GM12878 (cell line): ENCODE results near the gene AOAH. TPM values are rescaled to one million over a fixed set of nuclear protein-coding genes. Genes with fewer than 3 reads are reported as not detected.

ENCODE experiments used
- ATAC-seq: fragments of 200-7000 bp; cut with Tn5 transposase; 3 replicates; pipeline ENCODE4 v1.9.1; 2020; ENCODE audit warnings: mild to moderate bottlenecking, moderate library complexity
- BruUV-seq: library from RNA; stranded (reverse); fragments of 400-500 nt; replicated peaks from 2 replicates; lab custom pipeline; 2021; lab: Mats Ljungman, UMichigan
- CTCF ChIA-PET: fragments of 300-600 bp; sonication (Branson Sonifier 250); formaldehyde crosslinking; extraction: SDS; loops from one replicate; lab custom pipeline; 2021; ENCODE audit warnings: inconsistent platforms; lab: Yijun Ruan, JAX
- POLR2A ChIA-PET: fragments of 350-600 bp; formaldehyde crosslinking; extraction: SDS; loops from one replicate; lab custom pipeline; 2021; ENCODE audit warnings: inconsistent platforms; lab: Charles Lee
- RAD21 ChIA-PET: fragments of 300-600 bp; sonication (Branson Sonifier 250); formaldehyde crosslinking; loops from one replicate; lab custom pipeline; 2023; ENCODE audit warnings: antibody characterized with exemption; ENCODE audit not compliant: unreplicated experiment; lab: Charles Lee
- SMC1A ChIA-PET: fragments of 300-600 bp; sonication (Branson Sonifier 250); formaldehyde crosslinking; loops from one replicate; lab custom pipeline; 2023; ENCODE audit not compliant: unreplicated experiment, uncharacterized antibody; lab: Charles Lee
- DNase-seq: peaks from one replicate; pipeline ENCODE4 v3.0.0-alpha.2; 2011; ENCODE audit warnings: low read depth, low spot score
- FAIRE-seq: peaks from 3 replicates; lab custom pipeline; 2011; peaks lifted over from hg19 to GRCh38; lab: Jason Lieb, UNC
- H2AFZ ChIP-seq: 2 replicates; pipeline ENCODE4 v1.6.0; 2011; ENCODE audit warnings: low read depth, low read length, control low read depth; ENCODE audit not compliant: control insufficient read depth
- H3K27ac ChIP-seq: 2 replicates; pipeline ENCODE4 v1.5.1; 2011; ENCODE audit warnings: control low read depth; ENCODE audit not compliant: control insufficient read depth, insufficient read depth
- H3K27me3 ChIP-seq, 2 experiments: replicated peaks in 1 of 2; 2 replicates each; pipeline versions ENCODE4 v1.6.0 to v1.6.1; 2011; ENCODE audit warnings: low read length in 1 of 2; ENCODE audit not compliant: control insufficient read depth in 2 of 2, insufficient read depth in 2 of 2
- H3K36me3 ChIP-seq, 2 experiments: 2 replicates each; pipeline ENCODE4 v1.5.1; 2011; ENCODE audit warnings: low read length in 1 of 2; ENCODE audit not compliant: control insufficient read depth in 2 of 2, insufficient read depth in 2 of 2
- H3K4me1 ChIP-seq: 2 replicates; pipeline ENCODE4 v1.6.1; 2011; ENCODE audit warnings: mild to moderate bottlenecking, low read length, moderate library complexity, mixed read lengths; ENCODE audit not compliant: control insufficient read depth, insufficient read depth
- H3K4me2 ChIP-seq: 2 replicates; pipeline ENCODE4 v1.6.0; 2011; ENCODE audit warnings: control low read depth; ENCODE audit not compliant: control insufficient read depth, insufficient read depth
- H3K4me3 ChIP-seq: fragments of 200-600 bp; sonication (generic); 2 replicates; pipeline ENCODE4 v1.5.1; 2016
- H3K79me2 ChIP-seq: 2 replicates; pipeline ENCODE4 v1.6.0; 2011; ENCODE audit warnings: low read length; ENCODE audit not compliant: control insufficient read depth, insufficient read depth
- H3K9ac ChIP-seq: 2 replicates; pipeline ENCODE4 v1.8.0; 2011; ENCODE audit warnings: low read length, control low read depth, mixed read lengths; ENCODE audit not compliant: control insufficient read depth, insufficient read depth
- H3K9me3 ChIP-seq: replicated peaks from 3 replicates; pipeline ENCODE4 v1.5.1; 2011; ENCODE audit warnings: mild to moderate bottlenecking, low read length; ENCODE audit not compliant: control insufficient read depth, insufficient read depth
- H4K20me1 ChIP-seq: 2 replicates; pipeline ENCODE4 v1.6.0; 2011; ENCODE audit not compliant: control insufficient read depth, insufficient read depth
- CREM ChIP-seq: IDR thresholded peaks from 2 replicates; pipeline ENCODE4 v1.6.1; 2014; ENCODE audit warnings: antibody characterized with exemption, low read depth
- DPF2 ChIP-seq: fragments of 450-650 bp; IDR thresholded peaks from 2 replicates; pipeline ENCODE4 v1.6.1; 2017; ENCODE audit warnings: mild to moderate bottlenecking
- EED ChIP-seq: sonication (generic); IDR thresholded peaks from 2 replicates; pipeline ENCODE4 v1.6.1; 2016; ENCODE audit warnings: antibody characterized with exemption, low read depth
- ESRRA ChIP-seq: IDR thresholded peaks from 2 replicates; pipeline ENCODE4 v1.6.1; 2012; ENCODE audit warnings: mild to moderate bottlenecking, low read length, improper control_type of control experiment
- ETV6 ChIP-seq, 2 experiments: fragments of 450-650 bp in 1 of 2; IDR thresholded peaks in 1 of 2; conservative IDR thresholded peaks in 1 of 2; 2 replicates each; pipeline ENCODE4 v1.6.1; 2014; ENCODE audit warnings: antibody characterized with exemption in 1 of 2, borderline replicate concordance in 1 of 2, low read depth in 1 of 2, mild to moderate bottlenecking in 1 of 2, moderate library complexity in 1 of 2
- IKZF2 ChIP-seq, 2 experiments: fragments of 450-650 bp; IDR thresholded peaks; 2 replicates each; pipeline ENCODE4 v1.6.1; 2017; ENCODE audit warnings: mild to moderate bottlenecking in 2 of 2, moderate library complexity in 2 of 2
- JUNB ChIP-seq: IDR thresholded peaks from 2 replicates; pipeline ENCODE4 v1.6.1; 2016; ENCODE audit warnings: antibody characterized with exemption, mild to moderate bottlenecking
- NFIC ChIP-seq: IDR thresholded peaks from 2 replicates; pipeline ENCODE4 v1.6.1; 2012; ENCODE audit warnings: low read depth, mild to moderate bottlenecking, inconsistent platforms, low read length, moderate library complexity
- PAX8 ChIP-seq: fragments of 450-650 bp; IDR thresholded peaks from 2 replicates; pipeline ENCODE4 v1.6.1; 2017; ENCODE audit warnings: mild to moderate bottlenecking, moderate library complexity
- RCOR1 ChIP-seq: conservative IDR thresholded peaks from 2 replicates; pipeline ENCODE4 v1.6.1; 2012; ENCODE audit warnings: low read depth, low read length, improper control_type of control experiment
- RUNX3 ChIP-seq: IDR thresholded peaks from 2 replicates; pipeline ENCODE4 v1.6.1; 2012; ENCODE audit warnings: low read length, inconsistent platforms
- ZBED1 ChIP-seq: IDR thresholded peaks from 2 replicates; pipeline ENCODE4 v1.6.1; 2016; ENCODE audit warnings: borderline replicate concordance
- WGBS: methylation state at CpG from one replicate; pipeline ENCODE4 v1.1.6; 2016; ENCODE audit warnings: low lambda C conversion rate; ENCODE audit not compliant: insufficient replicate concordance, insufficient coverage; ENCODE audit errors: missing lambda C conversion rate; 5-methylcytosine and 5-hydroxymethylcytosine counted together
- in situ Hi-C: fragments of 300-500 bp; cut with MboI; formaldehyde crosslinking; loops from 9 replicates; pipeline ENCODE4 v1.14.3; 2018; ENCODE audit warnings: mixed read lengths
- intact Hi-C: fragments of 100-400 bp; cut with micrococcal nuclease; formaldehyde crosslinking; loops from one replicate; pipeline ENCODE4 v1.14.2; 2022; ENCODE audit not compliant: unreplicated experiment
- polyA plus RNA-seq, 11 experiments: library from polyadenylated mRNA; depleted of rRNA in 4 of 11; unstranded in 6 of 11; stranded (reverse) in 5 of 11; fragments of >200 nt; fragmentation: Nextera tagmentation in 4 of 11; fragmentation: Illumina TruSeq in 1 of 11; extraction: Ambion mirVana in 4 of 11; extraction: Trizol in 1 of 11; gene quantifications; 1 replicate in 1 of 11; 2 replicates in 10 of 11; pipeline versions ENCODE4 v1.2.1 to v1.2.3, GENCODE V29; 2011 to 2016; ENCODE audit warnings: inconsistent platforms in 2 of 11, missing spikeins in 2 of 11, low read depth in 1 of 11
- total RNA-seq, 4 experiments: library from RNA; depleted of rRNA in 3 of 4; stranded (reverse); fragments of >200 nt in 3 of 4; fragmentation: Illumina TruSeq in 1 of 4; extraction: Trizol in 1 of 4; gene quantifications; 2 replicates each; pipeline versions ENCODE4 v1.2.1 to v1.2.3, GENCODE V29; 2013 to 2021

Gene AOAH
- total and polyA plus RNA-seq, 10 of the 15 experiments (the other 5 are each of a cell fraction or from before 2014, with no cell fraction given), result 0.32 to 2.8 (median 1.4) TPM

DNA sequence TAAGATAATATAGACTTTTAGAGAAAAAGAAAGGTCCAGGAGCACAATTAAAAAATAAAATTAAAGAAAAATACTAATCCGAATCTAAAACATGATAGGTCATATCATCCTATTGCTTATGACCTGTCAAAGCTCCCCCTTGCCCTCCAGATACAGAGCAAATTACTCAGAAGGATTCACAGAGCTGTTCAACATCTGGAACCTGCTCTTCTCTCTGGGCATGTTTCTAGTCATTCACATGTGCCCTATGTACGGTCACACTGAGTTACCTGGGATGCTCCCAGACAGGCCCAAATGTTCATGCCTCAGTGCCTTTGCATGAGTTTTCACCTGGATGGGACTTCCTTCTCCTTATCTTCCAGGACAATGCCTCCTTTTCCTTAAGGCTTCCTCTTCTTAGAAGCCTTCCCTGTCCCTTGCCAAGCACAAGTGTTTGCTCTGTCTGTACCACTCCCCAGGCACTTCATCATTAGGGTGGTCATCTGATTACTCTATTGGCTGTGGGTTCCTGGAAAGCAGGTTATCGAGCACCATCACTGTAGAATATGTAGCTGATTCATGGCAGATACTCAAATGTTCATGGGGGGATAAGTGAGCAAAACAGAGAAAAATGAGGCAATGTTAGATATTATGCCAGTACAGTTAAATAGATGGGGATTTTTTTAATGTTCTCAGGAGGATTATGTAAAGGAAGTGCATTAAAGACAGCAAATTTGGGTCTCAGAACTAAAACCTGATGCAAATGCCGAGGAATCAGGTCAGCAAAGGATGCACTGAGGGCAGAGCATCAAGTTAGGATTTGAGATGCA is 12.0 kb upstream of the AOAH start:
- ATAC-seq (peak; percentile 71), FAIRE-seq (no peak), DNase-seq (peak; percentile 50)
- ChIA-PET SMC1A (interaction anchor here (1.2 to 3.0 kb wide), 3 partner anchors 11 to 52 kb away, joined by 3 to 9 read pairs (median 7); no protein-coding TSS in a partner anchor), POLR2A (no interaction called here), RAD21 (interaction anchor here (1.1 kb wide), 1 partner anchor 446 kb away, joined by 3 read pairs; no protein-coding TSS in a partner anchor), CTCF (interaction anchor here (0.6 to 1.4 kb wide), 6 partner anchors 10 to 458 kb away, joined by 3 to 5 read pairs (median 3); no protein-coding TSS in a partner anchor)
- intact Hi-C loops (loop anchor here (5.0 kb wide), 1 partner anchor 216 kb away; no protein-coding TSS in a partner anchor), in situ Hi-C loops (no loop called here)
- Histone ChIP-seq H3K4me1 (peaks cover 11% of the 10 kb centered on the region), H3K4me3 (no peak overlapping the region), H4K20me1 (no peaks in the 10 kb centered on the region), H3K36me3 (no peaks in the 10 kb centered on the region), H3K4me2 (peak overlapping the region; percentile 31), H3K9me3 (peaks cover 2% of the 10 kb centered on the region; the same call in 2 of the 3 replicates), H3K27me3 (no peaks in the 10 kb centered on the region), H3K9ac (no peak overlapping the region), H3K27ac (no peak overlapping the region), H2AFZ (no peak overlapping the region), H3K79me2 (no peaks in the 10 kb centered on the region)
- no TSS peak for BruUV-seq
- WGBS, result 25% methylated on average over 4 of the region's 4 CpGs
- TF ChIP-seq ETV6 (conservative IDR thresholded peaks at IDR 0.05 in 1 of 2, IDR thresholded peaks at IDR 0.05 in 1 of 2; ENCODE audit: borderline replicate concordance in 1 of 2, low read depth in 1 of 2) (peak in 1 of 2 experiments; percentile 88; a peak in 1 of 4 replicates), CREM (0 out of 2 replicates have a peak, but pooled peaks have one; percentile 20), PAX8 (no peak), IKZF2 (IDR thresholded peaks at IDR 0.05) (peak; percentile 23 to 50; a peak in 1 of 4 replicates), RUNX3 (0 out of 2 replicates have a peak, but pooled peaks have one; percentile 14), ZBED1 (no peak), EED (peak; percentile 50; the same call in 1 of the 2 replicates), RCOR1 (no peak), NFIC (peak; percentile 64; the same call in 1 of the 2 replicates), ESRRA (no peak), DPF2 (0 out of 2 replicates have a peak, but pooled peaks have one; percentile 28), JUNB (peak; percentile 35; the same call in 1 of the 2 replicates)
